Suppressor macrophage treated with lipopolysaccharide for 1 hour (primary cell): ENCODE measurements around the gene ELMOD3.
"Not testable (repeated sequence)": the region's sequence is repeated elsewhere in the genome, so short reads cannot be mapped to it uniquely, and the experiment has no call there.

Experiments
- DNase-seq, 3 donors: peaks; one replicate each; pipeline ENCODE4 v3.0.0-alpha.2; 2020 to 2022

The ELMOD3 gene

GRCh38 chr2:85429213-85429923, 74.8 kb downstream of the ELMOD3 start:
- no peak for DNase-seq

GRCh38 chr2:85429924-85430289, 75.3 kb downstream of the ELMOD3 start:
- no peak for DNase-seq

- DNase-seq = no peak
These were observed 76.4 kb downstream of the ELMOD3 start for GRCh38 chr2:85430752-85431569.

GRCh38 chr2:85431570-85432205, 77.1 kb downstream of the ELMOD3 start:
- DNase-seq = no peak

GRCh38 chr2:85433511-85434089, 79.0 kb downstream of the ELMOD3 start:
- no peak for DNase-seq

- DNase-seq = peak in 1 of 3 donors; percentile 47
These were observed 80.1 kb downstream of the ELMOD3 start for GRCh38 chr2:85434696-85435095.

- no peak for DNase-seq
These were observed 80.8 kb downstream of the ELMOD3 start for GRCh38 chr2:85435220-85435958.

GRCh38 chr2:85435981-85436835, 81.6 kb downstream of the ELMOD3 start:
- no peak for DNase-seq

GRCh38 chr2:85436836-85437487, 82.4 kb downstream of the ELMOD3 start:
- DNase-seq = no peak

- DNase-seq = peak; percentile 97 to 98 (median 98)
These were observed 83.1 kb downstream of the ELMOD3 start for GRCh38 chr2:85437488-85438200.

GRCh38 chr2:85438201-85439024, 83.8 kb downstream of the ELMOD3 start:
- peak; percentile 38 to 47 (median 45) for DNase-seq

- DNase-seq = no peak
These were observed 84.5 kb downstream of the ELMOD3 start for GRCh38 chr2:85439025-85439472.

GRCh38 chr2:85439569-85439968, 85.0 kb downstream of the ELMOD3 start:
- DNase-seq = not testable (repeated sequence)

GRCh38 chr2:85439986-85440385, 85.4 kb downstream of the ELMOD3 start:
- no peak for DNase-seq

- no peak for DNase-seq
These were observed 86.2 kb downstream of the ELMOD3 start for GRCh38 chr2:85440729-85441128.
